HL-60/S4 (cell line): ENCODE measurements around the gene TBC1D9B.
"Not testable (repeated sequence)": the region's sequence is repeated elsewhere in the genome, so short reads cannot be mapped to it uniquely, and the experiment has no call there.

Experiments used
- in situ Hi-C: fragments of 300-500 bp; cut with MboI; formaldehyde crosslinking; loops from 2 replicates; pipeline ENCODE4 v1.14.3; 2022; ENCODE audit warnings: low sequenced_read_pairs

The TBC1D9B gene

GRCh38 chr5:179886190-179886911 lies 21.3 kb downstream of the TBC1D9B start:
- in situ Hi-C loops = no loop called here

- in situ Hi-C loops = no loop called here
These were observed 22.1 kb downstream of the TBC1D9B start for GRCh38 chr5:179885491-179886090.

- in situ Hi-C loops = no loop called here
These were observed 24.5 kb downstream of the TBC1D9B start for GRCh38 chr5:179883163-179883562.

- in situ Hi-C loops = no loop called here
These were observed 25.4 kb downstream of the TBC1D9B start for GRCh38 chr5:179882338-179882737.

- in situ Hi-C loops = no loop called here
These were observed 26.7 kb downstream of the TBC1D9B start for GRCh38 chr5:179880848-179881590.

GRCh38 chr5:179880066-179880650 lies 27.5 kb downstream of the TBC1D9B start:
- in situ Hi-C loops = no loop called here

GRCh38 chr5:179879690-179880010 lies 28.0 kb downstream of the TBC1D9B start:
- in situ Hi-C loops = no loop called here

GRCh38 chr5:179879003-179879689 lies 28.6 kb downstream of the TBC1D9B start:
- in situ Hi-C loops = no loop called here

- in situ Hi-C loops = no loop called here
These were observed 29.3 kb downstream of the TBC1D9B start for GRCh38 chr5:179878222-179879002.

- in situ Hi-C loops = no loop called here
These were observed 31.1 kb downstream of the TBC1D9B start for GRCh38 chr5:179876610-179876952.

GRCh38 chr5:179875741-179876609 lies 31.7 kb downstream of the TBC1D9B start:
- in situ Hi-C loops = no loop called here

- in situ Hi-C loops = no loop called here
These were observed 33.0 kb downstream of the TBC1D9B start for GRCh38 chr5:179874536-179875292.

GRCh38 chr5:179874136-179874535 lies 33.6 kb downstream of the TBC1D9B start:
- in situ Hi-C loops = no loop called here

- in situ Hi-C loops = no loop called here
These were observed 34.0 kb downstream of the TBC1D9B start for GRCh38 chr5:179873588-179874110.

GRCh38 chr5:179872828-179873575 lies 34.7 kb downstream of the TBC1D9B start:
- in situ Hi-C loops = no loop called here

GRCh38 chr5:179872055-179872827 lies 35.5 kb downstream of the TBC1D9B start:
- in situ Hi-C loops = no loop called here

- in situ Hi-C loops = not testable (repeated sequence)
These were observed 36.2 kb downstream of the TBC1D9B start for GRCh38 chr5:179871533-179871932.
